GM21526 (cell line): ENCODE results near the gene ASPSCR1.

Experiments
- ATAC-seq: cut with Tn5 transposase; IDR thresholded peaks from one replicate; pipeline ENCODE4 v1.9.1; 2021; ENCODE audit warnings: moderate library complexity; ENCODE audit not compliant: unreplicated experiment, low FRiP score

The ASPSCR1 gene

DNA sequence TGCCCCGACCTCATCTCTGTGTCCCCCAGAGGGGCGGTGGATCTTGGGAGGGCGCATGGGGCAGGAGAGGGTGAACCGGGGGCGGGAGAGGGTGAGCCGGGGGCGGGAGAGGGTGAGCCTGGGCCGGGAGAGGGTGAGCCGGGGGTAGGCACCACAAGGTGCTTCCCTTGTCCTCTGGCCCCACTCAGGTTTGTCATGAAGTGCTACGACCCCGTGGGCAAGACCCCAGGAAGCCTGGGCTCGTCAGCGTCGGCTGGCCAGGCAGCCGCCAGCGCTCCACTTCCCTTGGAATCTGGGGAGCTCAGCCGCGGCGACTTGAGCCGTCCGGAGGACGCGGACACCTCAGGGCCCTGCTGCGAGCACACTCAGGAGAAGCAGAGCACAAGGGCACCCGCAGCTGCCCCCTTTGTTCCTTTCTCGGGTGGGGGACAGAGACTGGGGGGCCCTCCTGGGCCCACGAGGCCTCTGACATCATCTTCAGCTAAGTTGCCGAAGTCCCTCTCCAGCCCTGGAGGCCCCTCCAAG, 18.9 kb downstream of the ASPSCR1 start:
- ATAC-seq: no peak

DNA sequence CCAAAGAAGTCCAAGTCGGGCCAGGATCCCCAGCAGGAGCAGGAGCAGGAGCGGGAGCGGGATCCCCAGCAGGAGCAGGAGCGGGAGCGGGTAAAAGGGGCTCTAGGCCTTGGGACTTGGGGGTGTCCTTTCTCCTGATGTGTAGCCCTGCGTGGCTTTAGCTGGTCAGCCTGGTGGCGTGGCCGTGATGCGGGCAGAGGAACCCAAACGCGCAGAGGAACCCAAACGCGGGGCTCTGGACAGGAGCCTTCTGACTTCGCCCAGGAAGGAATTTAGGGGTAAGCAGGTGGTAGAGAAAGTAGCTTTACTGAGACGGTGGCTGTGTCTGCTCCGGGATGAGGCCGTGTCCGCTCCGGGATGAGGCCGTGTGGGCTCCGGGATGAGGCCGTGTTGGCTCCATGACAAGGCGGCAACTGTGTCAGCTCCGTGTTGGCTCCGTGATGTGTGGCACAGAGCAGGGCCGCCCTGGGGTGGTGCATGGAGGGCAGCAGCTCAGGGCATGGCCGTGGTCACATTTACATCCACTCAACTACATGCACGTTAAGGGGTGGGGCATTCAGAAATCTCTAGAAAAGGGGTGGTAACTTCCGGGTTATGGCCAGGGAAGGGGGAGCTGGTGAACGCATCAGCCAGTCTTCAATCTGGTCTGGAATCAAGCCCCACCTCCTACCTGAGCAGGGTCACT, 19.5 kb downstream of the ASPSCR1 start:
- ATAC-seq: no peak

DNA sequence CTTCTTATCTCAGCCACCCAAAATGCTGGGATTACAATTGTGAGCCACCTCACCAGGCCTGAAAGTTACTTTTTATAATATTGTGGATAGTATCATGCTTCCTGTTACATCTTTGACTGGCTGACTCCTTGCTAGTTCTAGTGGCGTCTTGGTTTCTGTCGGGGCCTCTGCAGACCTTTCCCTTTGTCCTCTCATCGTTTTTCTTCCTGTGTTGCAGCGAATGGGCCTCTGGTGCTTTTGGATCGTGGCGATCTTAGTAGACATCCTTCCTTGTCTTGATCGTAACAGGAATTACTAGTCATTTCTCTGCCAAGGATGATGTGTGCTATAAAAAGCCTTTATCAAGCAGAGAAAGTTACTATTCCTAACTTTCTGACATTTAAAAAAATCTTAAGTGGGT, 20.8 kb downstream of the ASPSCR1 start:
- no peak for ATAC-seq

DNA sequence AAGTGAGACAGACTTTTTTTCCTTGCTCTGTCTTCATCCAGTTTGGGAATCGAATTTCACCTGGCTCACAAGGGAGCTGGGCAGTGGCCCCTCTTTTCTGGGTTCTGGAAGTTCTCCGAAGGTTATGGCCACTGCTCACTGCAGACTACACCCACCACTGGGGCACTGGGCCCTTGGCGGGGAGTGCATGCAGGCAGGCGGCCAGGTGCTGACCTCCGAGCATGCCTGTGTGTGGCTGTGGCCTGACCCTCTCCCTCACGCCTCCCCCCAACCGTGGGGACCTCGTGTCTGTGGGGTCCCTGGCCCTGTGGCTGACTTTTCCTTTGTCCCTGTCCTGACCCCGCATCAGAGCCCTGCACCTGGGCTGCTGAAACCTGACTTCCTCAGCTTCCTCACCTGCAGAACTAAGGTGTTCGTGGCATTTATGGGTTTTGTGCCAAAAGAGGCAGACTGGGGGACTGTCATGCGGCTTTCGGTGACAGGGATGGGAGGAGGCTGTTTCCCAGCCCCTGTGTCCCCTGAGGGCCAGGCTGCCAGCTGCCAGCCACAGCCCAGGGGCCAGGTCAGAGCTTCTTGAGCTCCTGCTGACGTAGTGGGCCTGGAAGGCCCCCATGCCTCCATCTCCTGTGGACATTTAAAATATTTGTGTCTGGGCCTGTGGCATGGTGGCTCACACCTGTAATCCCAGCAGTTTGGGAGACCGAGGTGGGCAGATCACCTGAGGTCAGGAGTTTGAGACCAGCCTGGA, 21.4 kb downstream of the ASPSCR1 start:
- ATAC-seq: no peak

DNA sequence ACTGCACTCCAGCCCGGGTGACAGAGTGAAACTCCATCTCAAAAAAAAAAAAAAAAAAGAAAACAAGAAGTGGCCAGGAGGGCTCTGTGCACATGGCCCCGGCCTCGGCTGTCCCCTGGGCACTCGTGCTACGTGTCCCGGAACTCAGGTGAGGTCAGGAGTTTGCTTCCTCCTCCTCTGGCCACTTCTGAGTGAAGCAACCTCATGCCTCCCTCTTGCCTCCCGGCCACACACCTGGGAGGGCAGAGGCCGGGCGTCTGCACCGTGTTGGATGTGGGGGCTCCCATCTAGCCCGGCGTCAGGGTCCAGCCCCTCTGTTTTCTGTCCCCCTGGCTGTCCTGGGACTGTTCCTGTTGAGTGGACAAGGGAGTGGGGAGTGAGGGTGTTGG, 22.2 kb downstream of the ASPSCR1 start:
- no peak for ATAC-seq

DNA sequence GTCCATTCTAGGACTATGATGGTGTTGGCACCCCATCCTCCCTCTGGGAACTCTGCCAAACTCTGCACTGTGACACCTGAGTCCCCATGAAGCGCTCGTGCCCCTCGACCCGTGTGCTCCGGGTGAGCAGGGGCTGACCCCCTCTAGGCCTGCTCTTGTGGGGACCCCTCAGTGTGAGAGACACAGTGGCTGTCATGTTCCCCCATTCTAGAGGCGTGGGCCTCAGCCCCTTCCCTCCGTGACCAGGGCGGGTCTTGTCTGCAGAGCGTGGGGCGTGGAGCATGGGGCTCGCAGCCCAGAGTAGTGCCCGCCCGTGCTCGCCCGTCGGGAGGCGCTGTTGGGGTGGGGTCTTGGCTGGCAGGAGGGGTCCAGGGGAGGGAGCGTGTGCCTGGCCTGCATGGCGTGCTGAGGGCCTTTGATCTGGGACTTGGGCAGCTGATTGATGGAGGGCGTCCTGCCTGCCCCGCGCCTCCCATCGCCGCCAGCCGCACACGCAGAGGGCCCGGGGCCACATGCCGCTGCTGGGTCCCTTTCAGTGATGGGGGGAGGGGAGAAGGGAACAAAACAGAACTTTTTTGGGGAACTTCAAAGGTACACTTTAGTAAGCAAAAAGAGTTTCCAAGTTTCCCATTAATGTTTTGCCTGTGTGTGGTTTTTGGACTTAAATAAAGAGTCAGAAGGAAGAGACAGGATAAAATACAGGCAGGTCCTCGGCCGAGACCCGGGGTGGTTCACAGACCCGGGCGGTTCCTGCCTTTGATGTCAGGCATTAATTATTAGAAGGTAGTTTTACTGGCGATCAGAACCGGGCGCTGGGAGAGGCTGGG, 22.8 kb downstream of the ASPSCR1 start:
- ATAC-seq: no peak

DNA sequence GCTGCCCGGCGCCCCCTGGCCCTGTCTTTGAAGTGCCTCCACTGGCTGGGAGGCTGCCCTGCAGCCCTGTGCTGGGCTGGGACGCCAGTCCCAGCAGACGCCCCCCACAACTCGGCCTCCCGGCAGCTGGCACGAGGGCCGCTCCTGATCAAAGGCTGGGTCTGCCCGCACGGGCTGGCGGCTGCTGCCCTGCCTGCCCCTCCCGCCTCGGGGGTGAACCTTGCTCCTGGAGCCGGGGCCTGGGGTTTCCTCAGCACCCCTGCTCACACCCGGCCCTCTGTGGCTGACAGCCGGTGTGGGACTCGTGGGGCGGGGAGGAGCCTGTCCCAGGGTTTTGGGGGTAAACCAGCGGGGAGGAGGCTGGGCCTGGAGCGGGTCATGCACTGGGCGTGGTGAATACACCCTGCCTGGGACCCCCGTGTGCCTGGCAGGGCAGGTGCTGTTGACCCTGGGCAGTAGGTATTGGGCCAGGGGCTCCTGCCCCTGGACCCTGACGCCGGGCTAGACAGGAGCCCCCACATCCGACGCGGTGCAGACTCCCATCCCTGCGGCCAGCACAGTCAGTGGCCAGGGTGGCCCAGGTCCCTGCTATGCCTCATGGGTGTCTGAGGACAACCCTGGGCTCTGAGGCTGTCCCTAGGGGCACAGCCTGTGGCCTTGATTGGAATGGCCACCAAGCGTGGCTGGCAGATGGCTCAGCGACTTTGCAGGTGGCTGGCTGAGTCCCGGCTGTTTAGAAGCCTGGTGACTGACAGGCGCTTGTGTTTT, 23.6 kb downstream of the ASPSCR1 start:
- no peak for ATAC-seq

DNA sequence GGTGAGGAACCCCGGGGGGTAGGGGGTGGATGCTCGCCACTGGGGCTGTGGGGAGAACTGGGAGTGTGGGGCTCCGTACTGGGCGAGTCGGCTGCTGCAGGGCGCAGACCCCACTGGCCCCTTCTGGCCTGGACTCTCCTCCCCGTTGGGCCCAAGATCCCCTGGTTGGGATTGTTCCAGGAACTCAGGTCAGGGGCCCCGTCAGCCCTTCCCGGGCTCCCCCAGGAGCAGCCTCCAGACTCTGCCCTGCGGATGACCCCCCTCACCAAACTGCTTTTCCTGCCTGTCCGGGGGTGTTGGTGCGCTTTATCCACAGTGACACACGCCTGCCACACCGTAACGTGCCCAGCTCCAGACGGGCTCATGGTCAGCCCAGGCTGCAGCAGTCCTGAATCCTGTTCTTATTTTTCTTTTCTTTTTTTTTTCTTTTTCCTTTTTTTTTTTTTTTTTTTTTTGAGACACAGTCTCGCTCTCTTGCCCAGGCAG, 24.2 kb downstream of the ASPSCR1 start:
- ATAC-seq: no peak

DNA sequence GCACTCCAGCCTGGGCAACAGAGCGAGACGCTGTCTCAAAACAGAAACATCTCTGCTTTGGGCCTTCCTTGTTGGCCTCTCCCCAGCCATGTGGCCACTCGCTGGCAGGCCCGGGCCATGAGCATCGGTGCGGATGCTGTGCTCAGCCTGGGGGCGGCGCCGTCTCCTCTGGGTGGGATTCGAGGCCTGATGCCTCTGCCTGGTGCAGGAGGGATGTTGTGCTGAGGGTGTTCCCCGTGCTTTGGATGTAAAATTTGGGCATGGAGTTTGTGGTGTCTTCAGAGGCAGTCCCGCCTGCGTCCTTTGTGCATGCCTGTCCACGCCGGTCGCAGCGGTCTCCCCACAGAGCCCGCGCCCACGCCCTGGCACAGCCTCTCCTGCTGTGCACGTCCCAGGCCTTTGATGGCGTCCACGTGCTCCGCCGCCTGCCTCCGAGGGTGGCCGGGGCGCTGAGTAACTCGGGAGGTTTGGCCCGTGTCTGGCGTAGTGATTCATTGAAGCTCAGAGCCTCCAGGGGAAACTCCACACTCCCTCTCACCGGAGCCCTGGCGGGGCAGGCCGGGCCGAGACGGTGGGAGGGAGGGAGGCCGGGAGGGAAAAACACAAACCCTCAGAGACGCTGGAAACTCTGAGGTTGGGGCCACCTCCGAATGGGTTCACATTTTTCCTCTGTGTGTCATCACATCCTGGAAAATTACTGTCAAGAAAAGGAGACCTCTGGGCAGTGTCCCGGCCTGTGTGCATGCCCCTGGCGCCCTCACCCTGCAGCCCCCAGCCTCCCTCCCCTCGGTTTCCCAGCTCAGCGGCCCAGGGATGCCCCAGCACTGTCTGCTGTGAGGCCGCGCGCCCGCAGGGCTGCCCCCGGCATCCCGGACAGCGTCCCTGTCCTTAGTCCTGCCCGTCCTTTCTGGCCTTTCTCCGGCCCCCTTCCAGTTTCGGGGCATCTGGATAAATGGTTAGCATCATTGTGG, 26.3 kb downstream of the ASPSCR1 start:
- ATAC-seq: no peak

DNA sequence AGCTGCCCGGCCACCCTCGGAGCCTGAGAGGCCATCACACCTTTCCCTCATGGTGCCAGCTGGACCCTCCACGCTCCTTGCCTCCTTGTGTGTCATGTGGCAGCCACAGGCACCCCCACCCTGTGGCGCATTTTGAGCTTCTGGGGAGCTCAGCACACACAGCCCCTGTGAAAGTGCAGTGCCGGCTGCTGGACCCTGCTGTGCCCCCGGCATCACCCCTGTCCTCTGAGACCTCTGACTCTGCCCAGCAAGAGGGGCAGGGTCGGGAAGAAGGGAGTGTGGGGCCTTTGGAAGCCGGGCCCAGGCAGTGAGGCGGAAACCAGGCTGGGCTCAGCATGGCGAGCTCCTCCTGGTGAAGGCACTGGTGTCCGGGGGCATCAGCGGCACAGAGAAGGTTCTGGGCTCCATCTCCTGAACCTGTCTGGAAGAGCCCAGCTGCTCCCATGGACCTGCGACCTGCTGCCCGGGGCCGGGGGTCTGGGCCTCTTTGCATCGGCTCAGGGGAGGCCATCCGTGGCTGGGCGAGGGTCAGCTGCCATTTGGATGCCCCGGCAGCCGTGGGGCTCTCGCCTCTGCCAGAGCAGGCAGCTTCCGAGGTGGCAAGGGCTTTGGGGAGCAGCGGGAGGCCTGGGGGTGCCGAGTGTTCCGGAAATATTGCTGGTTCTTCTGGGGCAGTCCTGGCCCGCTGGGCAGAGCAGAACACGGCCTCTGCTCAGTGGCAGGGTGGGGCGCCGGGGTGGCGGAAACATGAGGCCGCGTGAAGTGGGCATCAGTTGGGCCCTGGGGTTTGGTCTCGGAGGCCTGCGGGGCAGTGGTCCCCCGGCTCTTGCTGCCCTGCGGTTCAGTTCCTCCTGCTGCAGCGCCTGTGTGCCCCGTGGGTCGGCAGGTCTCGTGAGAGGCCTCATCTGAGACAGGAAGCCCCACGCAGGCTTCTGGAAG, 27.4 kb downstream of the ASPSCR1 start:
- ATAC-seq: no peak

DNA sequence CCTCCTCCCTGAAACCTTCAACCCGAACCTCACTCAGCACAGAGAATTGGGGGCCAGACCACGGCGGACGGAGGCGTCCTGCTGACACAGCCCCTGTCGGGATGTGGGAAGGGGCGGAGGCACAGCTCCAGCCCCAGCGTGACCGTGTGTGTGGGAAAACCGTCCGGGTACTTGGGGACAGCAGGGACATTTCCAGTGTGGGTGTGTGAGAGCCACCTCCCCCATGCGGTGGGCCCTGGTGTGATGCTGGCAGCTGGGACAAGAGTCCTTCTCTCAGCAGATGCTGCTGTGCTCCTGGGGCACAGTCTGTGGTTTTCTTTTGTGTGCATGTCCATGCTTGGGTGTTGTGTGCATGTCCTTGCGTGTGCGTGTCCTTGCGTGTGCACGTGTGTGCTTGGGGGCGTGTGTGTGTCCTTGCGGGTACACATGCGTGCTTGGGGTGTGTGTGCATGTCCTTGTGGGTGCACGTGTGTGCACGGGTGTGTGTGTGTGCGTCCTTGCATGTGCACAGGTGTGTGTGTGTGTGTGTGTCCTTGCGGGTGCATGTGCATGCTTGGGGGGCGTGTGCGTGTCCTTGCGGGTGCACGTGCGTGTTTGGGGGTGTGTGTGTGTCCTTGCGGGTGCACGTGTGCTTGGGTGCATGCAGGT, 28.4 kb downstream of the ASPSCR1 start:
- no peak for ATAC-seq

DNA sequence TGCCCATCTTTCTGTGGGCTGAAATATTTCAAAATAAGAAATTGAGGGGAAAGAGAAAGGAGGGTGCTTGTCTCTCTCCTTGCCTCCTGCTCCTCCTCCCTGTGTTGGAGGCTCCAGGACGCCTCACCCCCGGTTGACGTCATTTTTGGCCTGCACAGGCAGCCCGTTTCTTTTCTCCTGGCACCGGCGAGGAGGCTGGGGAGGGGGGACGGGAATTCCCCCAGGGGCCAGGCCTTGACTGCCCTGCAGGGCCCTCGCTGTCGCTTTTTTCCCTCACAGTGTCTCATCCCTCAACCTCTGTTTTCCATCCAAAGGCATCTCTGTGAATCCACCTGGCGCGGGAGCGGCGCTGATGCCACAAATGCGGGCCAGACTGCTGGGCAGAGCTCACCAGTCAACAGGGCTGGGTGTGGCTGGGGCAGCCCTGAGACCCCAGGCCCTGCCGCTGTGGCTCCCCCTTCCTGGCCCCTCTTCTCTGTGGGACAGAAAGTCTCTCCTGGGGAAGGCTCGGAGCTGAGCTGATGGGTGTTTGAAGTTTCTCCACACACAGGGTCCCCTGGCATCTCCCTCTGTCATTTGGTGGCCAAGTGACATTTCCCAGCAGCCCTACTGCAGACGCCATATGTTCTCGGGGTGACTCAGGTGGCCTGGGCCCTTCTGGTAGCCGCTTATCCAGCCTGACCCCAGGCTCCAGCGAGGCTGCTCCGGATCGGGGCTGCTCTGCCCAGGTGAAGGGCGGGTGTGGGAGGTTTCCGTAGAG, 29.2 kb downstream of the ASPSCR1 start:
- no peak for ATAC-seq

DNA sequence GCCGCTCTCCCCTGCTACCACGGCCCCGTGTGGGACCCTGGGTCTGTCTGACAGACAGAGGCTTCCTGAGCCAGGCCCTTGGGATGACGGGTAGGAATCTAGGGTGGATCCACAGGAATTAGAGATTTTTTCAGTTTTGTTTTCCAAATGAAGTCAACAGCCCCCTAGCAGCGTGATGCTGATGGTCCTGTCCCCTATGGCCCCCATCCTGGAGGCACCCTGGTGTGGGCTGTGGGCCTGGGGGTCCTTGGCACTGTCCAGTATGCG, 29.7 kb downstream of the ASPSCR1 start:
- no peak for ATAC-seq

DNA sequence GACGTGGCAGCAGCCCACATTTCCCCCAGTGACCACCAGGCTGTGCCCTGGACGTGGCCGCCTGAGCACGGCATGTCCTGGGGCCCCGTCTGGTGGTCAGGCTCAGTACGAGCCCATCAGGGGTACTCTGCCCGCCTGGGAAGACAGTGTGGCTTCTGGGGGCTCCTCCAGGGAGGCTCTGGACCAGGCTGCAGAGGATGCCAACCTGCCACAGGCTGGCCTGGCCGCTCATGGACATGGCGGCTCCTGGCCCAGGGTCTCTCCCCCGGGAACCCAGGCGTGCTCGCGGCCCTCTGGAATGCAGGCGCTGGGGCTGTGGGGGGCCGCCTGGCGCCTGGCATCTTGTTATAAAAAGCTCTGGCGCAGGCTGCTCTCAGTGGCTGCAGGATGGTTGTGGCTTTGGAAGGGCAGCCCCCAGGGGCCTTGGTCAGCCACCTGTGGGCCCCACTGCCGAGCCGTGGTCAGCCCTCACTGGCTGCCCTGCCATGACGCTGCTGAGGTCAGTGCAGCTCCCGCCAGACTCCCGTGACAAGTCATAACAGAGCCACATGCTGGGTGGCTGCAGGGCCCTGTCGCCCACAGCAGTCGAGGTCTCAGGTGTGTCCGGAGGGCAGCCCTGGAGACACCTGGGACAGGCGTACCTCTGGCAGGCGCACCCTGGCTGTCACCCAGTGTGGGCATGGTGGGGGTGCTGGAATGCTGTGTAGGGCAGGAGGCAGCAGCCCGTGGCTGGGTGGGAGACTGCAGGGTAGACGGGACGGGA, 30.2 kb downstream of the ASPSCR1 start:
- ATAC-seq: no peak

DNA sequence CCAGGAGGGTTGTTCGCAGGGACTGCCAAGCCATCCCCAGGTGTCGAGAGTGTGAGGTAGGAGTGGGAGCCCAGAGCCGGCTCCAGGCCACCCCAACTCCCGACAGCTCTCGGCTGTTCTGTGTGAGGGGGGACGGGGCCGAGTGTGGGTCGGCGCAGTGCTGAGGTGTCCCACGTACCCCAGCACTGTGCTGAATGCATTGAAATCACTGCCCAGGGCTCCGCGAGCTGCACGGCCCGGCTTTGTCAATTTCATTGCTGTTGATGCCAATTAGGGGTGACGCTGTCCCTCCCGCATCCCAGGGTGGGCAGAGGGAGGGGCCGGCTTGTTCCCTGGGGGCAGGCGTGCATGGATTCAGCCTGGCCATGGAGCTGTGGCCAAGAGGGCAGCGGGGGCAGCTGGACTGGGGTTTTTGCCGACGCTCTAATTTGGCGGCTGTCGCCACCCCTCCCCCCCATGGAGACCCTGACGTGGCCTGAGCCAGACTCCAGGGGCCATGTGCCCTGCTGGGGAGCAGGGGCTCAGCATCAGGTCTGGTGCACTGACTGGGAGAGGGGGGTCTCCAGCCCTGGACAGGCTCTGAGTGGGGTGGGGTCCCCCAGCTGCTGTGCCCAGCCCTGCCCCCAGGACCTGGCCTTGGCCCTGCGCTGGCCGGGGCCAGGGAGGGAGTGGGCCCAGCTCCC, 31.0 kb downstream of the ASPSCR1 start:
- no peak for ATAC-seq

DNA sequence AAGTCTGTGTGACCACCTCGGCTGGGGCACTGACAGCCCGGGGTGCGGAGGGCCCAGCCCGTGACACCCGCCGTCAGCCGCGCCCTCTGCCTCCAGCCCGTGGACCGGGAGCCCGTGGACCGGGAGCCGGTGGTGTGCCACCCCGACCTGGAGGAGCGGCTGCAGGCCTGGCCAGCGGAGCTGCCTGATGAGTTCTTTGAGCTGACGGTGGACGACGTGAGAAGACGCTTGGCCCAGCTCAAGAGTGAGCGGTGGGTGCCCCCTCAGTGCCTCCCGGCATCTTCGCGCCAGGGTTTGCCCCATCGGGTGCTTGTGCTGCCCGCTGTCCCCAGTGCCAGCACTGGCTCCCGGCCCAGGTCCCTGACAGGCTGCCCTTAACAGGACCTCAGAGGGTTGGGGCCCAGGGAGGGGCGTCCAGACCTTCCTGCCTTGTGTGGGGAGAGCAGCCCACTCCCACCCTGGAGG, 31.5 kb downstream of the ASPSCR1 start:
- ATAC-seq: no peak
